ENCODE measurements around the gene DLGAP4. TPM values are rescaled to one million over a fixed set of nuclear protein-coding genes. Genes with fewer than 3 reads are reported as not detected.
A peak's percentile ranks its signal among the peaks of the same experiment; 100 is the strongest.

Gene DLGAP4
- total and polyA plus RNA-seq, 2 of the 8 experiments (the other 6 are each of a cell fraction or from before 2014, with no cell fraction given): 41.2 to 57.2 TPM

- peak; percentile 84 to 92 for TF ChIP-seq SIN3A (conservative IDR thresholded peaks at IDR 0.05 in 1 of 2, IDR thresholded peaks at IDR 0.05 in 1 of 2; ENCODE audit: low read depth in 1 of 2, low read length in 2 of 2)
- no peak for TF ChIP-seq ZNF274 (IDR thresholded peaks at IDR 0.05; ENCODE audit: borderline replicate concordance, extremely low read depth, low read length)
- peak in 1 of 2 experiments; percentile 52; a peak in 1 of 3 replicates for TF ChIP-seq EP300 (IDR thresholded peaks at IDR 0.05; ENCODE audit: borderline replicate concordance in 1 of 2, low read depth in 2 of 2, low read length in 2 of 2)
- no peak for TF ChIP-seq ATF3 (IDR thresholded peaks at IDR 0.05; ENCODE audit: insufficient read depth, low read depth, low read length)
- TF ChIP-seq ASH2L (IDR thresholded peaks at IDR 0.05; ENCODE audit: low read length): peak; percentile 34
- TF ChIP-seq SUZ12 (IDR thresholded peaks at IDR 0.05; ENCODE audit: low read length): no peak
- no peak for TF ChIP-seq CBX8 (IDR thresholded peaks at IDR 0.05; ENCODE audit: borderline replicate concordance, low read depth, low read length)
These were observed 93.2 kb downstream of the DLGAP4 start (continued) for GRCh38 chr20:36399147-36399968.

Measured in H1 (cell line).